IMR-90 (cell line): ENCODE data around the gene SLC5A10. TPM values are rescaled to one million over a fixed set of nuclear protein-coding genes. Genes with fewer than 3 reads are reported as not detected.
"Not testable (repeated sequence)": the region's sequence is repeated elsewhere in the genome, so short reads cannot be mapped to it uniquely, and the experiment has no call there.

ENCODE experiments used
- ATAC-seq: fragments of 200-7000 bp; cut with Tn5 transposase; 2 replicates; pipeline ENCODE4 v1.9.1; 2020; ENCODE audit warnings: low read depth, mild to moderate bottlenecking, moderate library complexity
- BruUV-seq: library from RNA; stranded (reverse); fragments of 400-500 nt; replicated peaks from 2 replicates; lab custom pipeline; 2021; lab: Mats Ljungman, UMichigan
- CTCF ChIA-PET: fragments of 300-600 bp; formaldehyde crosslinking; extraction: SDS; loops from one replicate; lab custom pipeline; 2021; ENCODE audit warnings: antibody characterized with exemption; lab: Yijun Ruan, JAX
- POLR2A ChIA-PET: fragments of 300-600 bp; sonication (Branson Sonifier 250); formaldehyde crosslinking; loops from one replicate; lab custom pipeline; 2022; ENCODE audit warnings: antibody characterized with exemption; ENCODE audit not compliant: unreplicated experiment; lab: Charles Lee
- DNase-seq: peaks from one replicate; pipeline ENCODE4 v3.0.0; 2013
- H2AFZ ChIP-seq: replicated peaks from 2 replicates; pipeline ENCODE3; 2013; ENCODE audit warnings: low read length, mild to moderate bottlenecking; ENCODE audit not compliant: poor library complexity
- H2AK5ac ChIP-seq: 2 replicates; pipeline ENCODE4 v1.6.1; 2013; ENCODE audit warnings: low read depth, low read length, inconsistent platforms
- H2AK9ac ChIP-seq: replicated peaks from 2 replicates; pipeline ENCODE3; 2013; ENCODE audit warnings: mild to moderate bottlenecking, low read depth, low read length, moderate library complexity; ENCODE audit not compliant: poor library complexity
- H2BK120ac ChIP-seq: 2 replicates; pipeline ENCODE4 v1.6.1; 2013; ENCODE audit warnings: low read depth, low read length, inconsistent platforms
- H2BK15ac ChIP-seq: 3 replicates; pipeline ENCODE4 v1.6.1; 2013; ENCODE audit warnings: low read depth, low read length, inconsistent platforms
- H2BK20ac ChIP-seq: 2 replicates; pipeline ENCODE4 v1.6.1; 2013; ENCODE audit warnings: low read depth, mild to moderate bottlenecking, inconsistent platforms, low read length, moderate library complexity
- H2BK5ac ChIP-seq: 2 replicates; pipeline ENCODE4 v1.6.1; 2013; ENCODE audit warnings: mild to moderate bottlenecking, low read depth, low read length, inconsistent platforms; ENCODE audit not compliant: poor library complexity, severe bottlenecking
- H3K14ac ChIP-seq: replicated peaks from 2 replicates; pipeline ENCODE4 v1.6.1; 2013; ENCODE audit warnings: low read depth, low read length, inconsistent platforms
- H3K18ac ChIP-seq: 2 replicates; pipeline ENCODE4 v1.6.1; 2013; ENCODE audit warnings: low read depth, low read length, control low read depth
- H3K23ac ChIP-seq: 2 replicates; pipeline ENCODE4 v1.6.1; 2013; ENCODE audit warnings: low read depth, low read length, inconsistent platforms
- H3K27ac ChIP-seq: 2 replicates; pipeline ENCODE4 v1.5.1; 2013; ENCODE audit warnings: mild to moderate bottlenecking, control low read depth, low read length; ENCODE audit not compliant: insufficient read depth
- H3K27me3 ChIP-seq: 2 replicates; pipeline ENCODE4 v1.6.1; 2013; ENCODE audit warnings: low read length; ENCODE audit not compliant: control insufficient read depth, insufficient read depth
- H3K36me3 ChIP-seq: 2 replicates; pipeline ENCODE4 v1.6.1; 2013; ENCODE audit warnings: low read length, mixed read lengths; ENCODE audit not compliant: control insufficient read depth, insufficient read depth
- H3K4ac ChIP-seq: 2 replicates; pipeline ENCODE4 v1.6.1; 2013; ENCODE audit warnings: low read depth, low read length, inconsistent platforms
- H3K4me1 ChIP-seq: 2 replicates; pipeline ENCODE4 v1.6.1; 2013; ENCODE audit warnings: low read length, mixed read lengths; ENCODE audit not compliant: control insufficient read depth, insufficient read depth
- H3K4me2 ChIP-seq: 2 replicates; pipeline ENCODE4 v1.6.1; 2013; ENCODE audit warnings: low read depth, mild to moderate bottlenecking, control low read depth, low read length, moderate library complexity
- H3K4me3 ChIP-seq: 2 replicates; pipeline ENCODE4 v1.5.1; 2013; ENCODE audit warnings: low read depth, mild to moderate bottlenecking, control low read depth, low read length, moderate library complexity; ENCODE audit not compliant: insufficient read depth
- H3K56ac ChIP-seq: 2 replicates; pipeline ENCODE4 v1.6.1; 2013; ENCODE audit warnings: low read length, inconsistent platforms; ENCODE audit not compliant: insufficient read depth; ENCODE audit errors: extremely low read depth
- H3K79me1 ChIP-seq, 2 experiments: 2 replicates each; pipeline ENCODE4 v1.6.1; 2013; ENCODE audit warnings: low read length in 2 of 2, inconsistent platforms in 1 of 2, low read depth in 1 of 2
- H3K9ac ChIP-seq: 2 replicates; pipeline ENCODE4 v1.6.1; 2013; ENCODE audit warnings: low read depth, low read length, control low read depth
- H3K9me1 ChIP-seq: 2 replicates; pipeline ENCODE4 v1.6.1; 2013; ENCODE audit warnings: low read length, inconsistent platforms; ENCODE audit not compliant: insufficient read depth
- H3K9me3 ChIP-seq: 2 replicates; pipeline ENCODE4 v1.6.1; 2013; ENCODE audit warnings: low read length; ENCODE audit not compliant: control insufficient read depth, insufficient read depth
- H4K20me1 ChIP-seq: 2 replicates; pipeline ENCODE4 v1.6.1; 2013; ENCODE audit warnings: low read length, inconsistent platforms; ENCODE audit not compliant: insufficient read depth
- H4K5ac ChIP-seq: 2 replicates; pipeline ENCODE4 v1.6.1; 2013; ENCODE audit warnings: mild to moderate bottlenecking, low read depth, low read length, control low read depth
- H4K8ac ChIP-seq, 2 experiments: 2 replicates each; pipeline ENCODE4 v1.6.1; 2013; ENCODE audit warnings: low read depth in 2 of 2, low read length in 2 of 2, control low read depth in 1 of 2, inconsistent platforms in 1 of 2
- H4K91ac ChIP-seq: 2 replicates; pipeline ENCODE4 v1.6.1; 2013; ENCODE audit warnings: low read depth, low read length, inconsistent platforms; ENCODE audit not compliant: insufficient read depth
- WGBS, 2 experiments: methylation state at CpG; one replicate each; pipeline versions ENCODE4 v1.1.5 to v1.1.7; 2013; ENCODE audit warnings: missing lambda C conversion rate in 2 of 2; ENCODE audit not compliant: insufficient read length in 1 of 2; ENCODE audit errors: extremely low coverage in 2 of 2; 5-methylcytosine and 5-hydroxymethylcytosine counted together
- dilution Hi-C: fragments of 300-500 bp; cut with HindIII; formaldehyde crosslinking; loops from one replicate; pipeline ENCODE4 v1.14.3; 2018; ENCODE audit warnings: low sequenced_read_pairs; ENCODE audit not compliant: unreplicated experiment
- in situ Hi-C: fragments of 300-500 bp; cut with MboI; formaldehyde crosslinking; loops from 3 replicates; pipeline ENCODE4 v1.14.3; 2019; ENCODE audit warnings: low sequenced_read_pairs, inconsistent platforms, mixed read lengths
- intact Hi-C: fragments of 100-400 bp; cut with micrococcal nuclease; formaldehyde crosslinking; loops from 2 replicates; pipeline ENCODE4 v1.10.0; 2022
- polyA plus RNA-seq, 3 experiments: library from polyadenylated mRNA; depleted of rRNA; stranded (reverse); fragments of >200 nt; gene quantifications; 2 replicates each; pipeline ENCODE4 v1.2.3, GENCODE V29; 2012; ENCODE audit warnings: low replicate concordance in 1 of 3
- total RNA-seq: library from RNA; depleted of rRNA; stranded (reverse); fragments of >200 nt; gene quantifications from 2 replicates; pipeline ENCODE4 v1.2.3, GENCODE V29; 2012

The SLC5A10 gene
- total and polyA plus RNA-seq, 2 of the 4 experiments (the other 2 are of a cell fraction): not detected

DNA sequence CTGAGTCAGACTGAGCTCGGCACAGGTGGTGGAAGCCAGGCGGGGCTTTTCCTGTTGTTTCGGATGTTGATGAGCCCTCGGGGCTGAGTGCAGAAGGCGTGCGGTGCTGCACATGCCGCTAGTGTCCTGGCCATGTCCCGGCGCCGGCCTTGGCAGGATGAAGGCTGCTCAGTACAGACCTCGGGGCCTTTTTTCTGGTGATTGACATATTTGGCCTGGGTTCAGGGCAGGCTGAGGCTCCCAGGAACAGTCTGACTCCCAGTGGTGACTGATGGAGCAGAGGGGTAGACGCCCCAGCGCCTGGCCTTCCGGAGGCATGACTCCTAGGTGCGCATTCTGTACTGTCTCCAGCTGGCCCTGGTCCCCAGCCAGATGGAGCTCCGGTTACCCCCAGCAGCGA lies 86.0 kb downstream of the SLC5A10 start:
- peak; percentile 80 for ATAC-seq
- H3K18ac ChIP-seq, H4K5ac ChIP-seq, H3K4ac ChIP-seq, POLR2A ChIA-PET, H3K27me3 ChIP-seq, CTCF ChIA-PET, H3K9ac ChIP-seq, H2AK5ac ChIP-seq, H2AFZ ChIP-seq, H3K56ac ChIP-seq, H2BK120ac ChIP-seq, H3K4me2 ChIP-seq, H3K27ac ChIP-seq, H3K79me1 ChIP-seq, H3K36me3 ChIP-seq, intact Hi-C loops, H2BK15ac ChIP-seq, H3K9me3 ChIP-seq, BruUV-seq, H2BK5ac ChIP-seq, H3K4me1 ChIP-seq, H4K20me1 ChIP-seq, in situ Hi-C loops, H2AK9ac ChIP-seq, H3K9me1 ChIP-seq, H2BK20ac ChIP-seq, H3K23ac ChIP-seq, DNase-seq, H3K4me3 ChIP-seq, H4K8ac ChIP-seq, H3K14ac ChIP-seq, dilution Hi-C loops, H4K91ac ChIP-seq: not testable (repeated sequence)
- no CpG with 5 or more reads among the region's 17 CpGs for WGBS, 2 experiments

GRCh38 chr17:19038730-19039129 lies 86.8 kb downstream of the SLC5A10 start:
- H2AK5ac ChIP-seq, H3K4me2 ChIP-seq, H2BK20ac ChIP-seq, H2AFZ ChIP-seq, H2BK120ac ChIP-seq, BruUV-seq, in situ Hi-C loops, H2BK15ac ChIP-seq, H4K20me1 ChIP-seq, H3K56ac ChIP-seq, POLR2A ChIA-PET, DNase-seq, H3K9ac ChIP-seq, H4K5ac ChIP-seq, dilution Hi-C loops, H4K8ac ChIP-seq, H4K91ac ChIP-seq, H3K23ac ChIP-seq, H3K36me3 ChIP-seq, H3K27ac ChIP-seq, ATAC-seq, H3K4ac ChIP-seq, H3K27me3 ChIP-seq, H3K9me1 ChIP-seq, H3K4me3 ChIP-seq, H2AK9ac ChIP-seq, H2BK5ac ChIP-seq, intact Hi-C loops, H3K4me1 ChIP-seq, H3K9me3 ChIP-seq, CTCF ChIA-PET, H3K14ac ChIP-seq, H3K79me1 ChIP-seq, H3K18ac ChIP-seq: not testable (repeated sequence)
- WGBS, 2 experiments: no CpG with 5 or more reads among the region's 12 CpGs
